ENCODE results near the gene ENTPD8.

ENTPD8 gene

GRCh38 chr9:137445275-137445807 is 4.2 kb upstream of the ENTPD8 start:
- no peak for FAIRE-seq
- peak; percentile 68 for DNase-seq (ENCODE audit: insufficient read length, low spot score)
- peak; percentile 72 for TF ChIP-seq CTCF (IDR thresholded peaks at IDR 0.05; ENCODE audit: insufficient read depth, missing control alignments)

- FAIRE-seq (no peak), DNase-seq (ENCODE audit: insufficient read length, low spot score) (no peak)
- TF ChIP-seq CTCF (IDR thresholded peaks at IDR 0.05; ENCODE audit: insufficient read depth, missing control alignments): no peak
These were observed 3.1 kb upstream of the ENTPD8 start for GRCh38 chr9:137444106-137444790.

GRCh38 chr9:137441935-137442321 is 771 bp upstream of the ENTPD8 start:
- DNase-seq (ENCODE audit: insufficient read length, low spot score): no peak
- FAIRE-seq: no peak
- TF ChIP-seq CTCF (IDR thresholded peaks at IDR 0.05; ENCODE audit: insufficient read depth, missing control alignments): no peak

- FAIRE-seq (no peak), DNase-seq (ENCODE audit: insufficient read length, low spot score) (peak; percentile 90)
- no peak for TF ChIP-seq CTCF (IDR thresholded peaks at IDR 0.05; ENCODE audit: insufficient read depth, missing control alignments)
These were observed 1.9 kb downstream of the ENTPD8 start for GRCh38 chr9:137439158-137439714.

- TF ChIP-seq CTCF (IDR thresholded peaks at IDR 0.05; ENCODE audit: insufficient read depth, missing control alignments): no peak
- no peak for DNase-seq (ENCODE audit: insufficient read length, low spot score)
These were observed 2.5 kb downstream of the ENTPD8 start for GRCh38 chr9:137438591-137439157.

GRCh38 chr9:137437691-137438590 is 3.2 kb downstream of the ENTPD8 start:
- TF ChIP-seq CTCF (IDR thresholded peaks at IDR 0.05; ENCODE audit: insufficient read depth, missing control alignments): no peak
- FAIRE-seq (no peak), DNase-seq (ENCODE audit: insufficient read length, low spot score) (no peak)

More at GRCh38 chr9:137438591-137439157, 2.5 kb downstream of the ENTPD8 start:
- no peak for FAIRE-seq

Data from D721Med (cell line).